ENCODE measurements around the gene ZBTB4. TPM values are rescaled to one million over a fixed set of nuclear protein-coding genes. Genes with fewer than 3 reads are reported as not detected.
"Not testable (repeated sequence)": the region's sequence is repeated elsewhere in the genome, so short reads cannot be mapped to it uniquely, and the experiment has no call there.

ZBTB4 gene
- total RNA-seq, 4 donors from 2014 or later = 22.7 to 116 (median 39.2) TPM

GRCh38 chr17:7484919-7485377 lies 5.5 kb upstream of the ZBTB4 start:
- intact Hi-C loops (cut with DNase I; ENCODE audit: low total_unique reads) = loop anchor here (10.0 kb wide), 1 partner anchor 50 kb away; the partner anchor contains the start of genes FGF11 and TMEM102
- H3K27me3 ChIP-seq = no peaks in the 10 kb centered on the region

GRCh38 chr17:7484067-7484918 lies 4.9 kb upstream of the ZBTB4 start, which contains the start of gene POLR2A:
Gene POLR2A (plus strand): TSS chr17:7484366.
- DNase-seq = peak; percentile 99
- peak within 1 kb of the TSS; percentile 64 to 74 for H3K4me3 ChIP-seq
- intact Hi-C loops (cut with DNase I; ENCODE audit: low total_unique reads) = loop anchor here (10.0 kb wide), 1 partner anchor 49 kb away; the partner anchor contains the start of genes FGF11 and TMEM102
- peak in 2 of 4 experiments; percentile 6 to 32 for TF ChIP-seq CTCF (IDR thresholded peaks at IDR 0.05)
- TF ChIP-seq POLR2A (IDR thresholded peaks at IDR 0.05) = peak; percentile 99 to 100
- no peaks in the 10 kb centered on the region for H3K4me1 ChIP-seq
- no peaks in the 10 kb centered on the region for H3K9me3 ChIP-seq
- no peaks in the 10 kb centered on the region for H3K27me3 ChIP-seq
- peak within 1 kb of the TSS; percentile 98 to 99 for H3K27ac ChIP-seq
- H3K36me3 ChIP-seq = no peaks in the 10 kb centered on the region

More at GRCh38 chr17:7484919-7485377, 5.5 kb upstream of the ZBTB4 start:
- H3K9me3 ChIP-seq = no peaks in the 10 kb centered on the region
- peak overlapping the region; percentile 64 to 74 for H3K4me3 ChIP-seq
- no peaks in the 10 kb centered on the region for H3K36me3 ChIP-seq
- peak overlapping the region; percentile 82 to 98 for H3K27ac ChIP-seq
- TF ChIP-seq POLR2A (IDR thresholded peaks at IDR 0.05) (no peak), CTCF (IDR thresholded peaks at IDR 0.05) (peak in 2 of 4 experiments; percentile 13 to 42)
- H3K4me1 ChIP-seq = no peaks in the 10 kb centered on the region
- DNase-seq = no peak

GRCh38 chr17:7483255-7484066 lies 4.0 kb upstream of the ZBTB4 start:
- no peaks in the 10 kb centered on the region for H3K9me3 ChIP-seq
- H3K4me3 ChIP-seq = peak overlapping the region; percentile 64 to 74
- H3K27me3 ChIP-seq = no peaks in the 10 kb centered on the region
- H3K4me1 ChIP-seq = no peaks in the 10 kb centered on the region
- peak overlapping the region; percentile 98 to 99 for H3K27ac ChIP-seq
- H3K36me3 ChIP-seq = no peaks in the 10 kb centered on the region
- DNase-seq = peak; percentile 93 to 96
- intact Hi-C loops (cut with DNase I; ENCODE audit: low total_unique reads) = loop anchor here (10.0 kb wide), 1 partner anchor 49 kb away; the partner anchor contains the start of genes FGF11 and TMEM102
- TF ChIP-seq POLR2A (IDR thresholded peaks at IDR 0.05) (peak; percentile 30 to 36), CTCF (IDR thresholded peaks at IDR 0.05) (peak in 1 of 4 experiments; percentile 4)

- not testable (repeated sequence) for H3K4me1 ChIP-seq, H3K27me3 ChIP-seq, H3K9me3 ChIP-seq, H3K36me3 ChIP-seq
- Histone ChIP-seq H3K27ac (peak overlapping the region; percentile 98 to 99), H3K4me3 (peak overlapping the region in 1 of 2 donors; percentile 64)
- peak in 1 of 2 donors; percentile 30 for DNase-seq
- intact Hi-C loops (cut with DNase I; ENCODE audit: low total_unique reads) = loop anchor here (10.0 kb wide), 1 partner anchor 48 kb away; the partner anchor contains the start of genes FGF11 and TMEM102
These were observed 3.3 kb upstream of the ZBTB4 start for GRCh38 chr17:7482742-7483088.

- not testable (repeated sequence) for H3K36me3 ChIP-seq, H3K4me1 ChIP-seq, H3K4me3 ChIP-seq, H3K27me3 ChIP-seq, H3K9me3 ChIP-seq
- DNase-seq = peak in 1 of 2 donors; percentile 30
- H3K27ac ChIP-seq = peak overlapping the region; percentile 98 to 99
- intact Hi-C loops (cut with DNase I; ENCODE audit: low total_unique reads) = loop anchor here (10.0 kb wide), 1 partner anchor 47 kb away; the partner anchor contains the start of genes FGF11 and TMEM102
These were observed 2.7 kb upstream of the ZBTB4 start for GRCh38 chr17:7481842-7482741.

GRCh38 chr17:7481275-7481674 lies 1.8 kb upstream of the ZBTB4 start, which contains the start of gene SLC35G6:
Gene SLC35G6 (plus strand): TSS chr17:7481446. CDS start chr17:7481517, 71 bp downstream.
- not testable (repeated sequence) for H3K27me3 ChIP-seq, H3K4me1 ChIP-seq, H3K9me3 ChIP-seq, DNase-seq, H3K4me3 ChIP-seq, H3K36me3 ChIP-seq
- H3K27ac ChIP-seq = peak within 1 kb of the TSS; percentile 99 to 100
- intact Hi-C loops (cut with DNase I; ENCODE audit: low total_unique reads) = loop anchor here (10.0 kb wide), 1 partner anchor 46 kb away; the partner anchor contains the start of genes FGF11 and TMEM102

All from uterus (tissue), 4 donors.